CD4-positive, alpha-beta T cell (primary cell): ENCODE results near the gene PPP6R3. TPM values are rescaled to one million over a fixed set of nuclear protein-coding genes. Genes with fewer than 3 reads are reported as not detected.

ENCODE experiments used
- ATAC-seq: fragments of 200-7000 bp; cut with Tn5 transposase; one replicate; pipeline ENCODE4 v1.10.0; 2022; ENCODE audit warnings: mild to moderate bottlenecking; ENCODE audit not compliant: poor library complexity
- CTCF ChIA-PET: fragments of 350-600 bp; sonication (Branson Sonifier 250); formaldehyde crosslinking; loops from one replicate; lab custom pipeline; 2021; ENCODE audit warnings: antibody characterized with exemption, inconsistent platforms; lab: Charles Lee
- POLR2A ChIA-PET: fragments of 350-600 bp; sonication (Branson Sonifier 250); formaldehyde crosslinking; loops from one replicate; lab custom pipeline; 2021; ENCODE audit warnings: antibody characterized with exemption, inconsistent platforms; lab: Charles Lee
- DNase-seq, 14 experiments: peaks; one replicate each; pipeline ENCODE4 v3.0.0-alpha.2; 2013 to 2020; ENCODE audit warnings: mixed read lengths in 2 of 14
- H3K27ac ChIP-seq, 2 donors: one replicate each; pipeline versions ENCODE4 v1.5.1 to v1.7.0; 2013; ENCODE audit warnings: low read length in 2 of 2, low read depth in 1 of 2, mild to moderate bottlenecking in 1 of 2
- H3K27me3 ChIP-seq, 2 experiments: 1 replicate in 1 of 2; 2 replicates in 1 of 2; pipeline versions ENCODE4 v1.6.1 to v1.7.0; 2013; ENCODE audit warnings: low read length in 2 of 2, control low read depth in 1 of 2, mild to moderate bottlenecking in 1 of 2, moderate library complexity in 1 of 2; ENCODE audit not compliant: insufficient read depth in 2 of 2, control insufficient read depth in 1 of 2
- H3K36me3 ChIP-seq: one replicate; pipeline ENCODE4 v1.6.1; 2013; ENCODE audit warnings: low read length, control low read depth; ENCODE audit not compliant: insufficient read depth
- H3K4me1 ChIP-seq: one replicate; pipeline ENCODE4 v1.6.1; 2013; ENCODE audit warnings: low read length, control low read depth; ENCODE audit not compliant: insufficient read depth
- H3K4me3 ChIP-seq: one replicate; pipeline ENCODE4 v1.5.1; 2013; ENCODE audit warnings: mild to moderate bottlenecking, low read length, moderate library complexity
- H3K9me3 ChIP-seq, 2 experiments: 1 replicate in 1 of 2; 2 replicates in 1 of 2; pipeline versions ENCODE4 v1.6.1 to v1.7.0; 2013; ENCODE audit warnings: low read length in 2 of 2, mild to moderate bottlenecking in 2 of 2, control low read depth in 1 of 2, moderate library complexity in 1 of 2; ENCODE audit not compliant: control insufficient read depth in 1 of 2, insufficient read depth in 1 of 2
- H3K27ac Mint-ChIP-seq: one replicate; pipeline ENCODE4 v1.8.0; 2020; ENCODE audit warnings: mixed read lengths
- H3K27me3 Mint-ChIP-seq: one replicate; pipeline ENCODE4 v1.8.0; 2021; ENCODE audit warnings: mixed read lengths
- H3K36me3 Mint-ChIP-seq: one replicate; pipeline ENCODE4 v1.8.0; 2021; ENCODE audit warnings: low read depth, mixed read lengths
- H3K4me1 Mint-ChIP-seq: one replicate; pipeline ENCODE4 v1.8.0; 2021; ENCODE audit warnings: low read depth, mixed read lengths
- H3K4me3 Mint-ChIP-seq: one replicate; pipeline ENCODE4 v1.8.0; 2020; ENCODE audit warnings: mild to moderate bottlenecking, mixed read lengths
- H3K9me3 Mint-ChIP-seq: one replicate; pipeline ENCODE4 v1.8.0; 2020; ENCODE audit warnings: mixed read lengths
- CTCF ChIP-seq: fragments of 200-600 bp; IDR thresholded peaks from one replicate; pipeline ENCODE4 v1.8.0; 2022; ENCODE audit warnings: antibody characterized with exemption, mild to moderate bottlenecking
- intact Hi-C, 2 experiments: fragments of 100-400 bp; cut with DNase I in 1 of 2; cut with micrococcal nuclease in 1 of 2; formaldehyde crosslinking; loops; one replicate each; pipeline versions ENCODE4 v1.15.1 to v1.9.0; 2023 to 2025; cut with DNase I, micrococcal nuclease
- total RNA-seq, 174 experiments: library from RNA in 2 of 174; stranded (reverse) in 2 of 174; gene quantifications; one replicate each; pipeline ENCODE4 v1.2.3 and lab custom pipeline; 2021 to 2026

The PPP6R3 gene
- total RNA-seq, 2 experiments from 2014 or later, result 108 to 109 TPM

DNA sequence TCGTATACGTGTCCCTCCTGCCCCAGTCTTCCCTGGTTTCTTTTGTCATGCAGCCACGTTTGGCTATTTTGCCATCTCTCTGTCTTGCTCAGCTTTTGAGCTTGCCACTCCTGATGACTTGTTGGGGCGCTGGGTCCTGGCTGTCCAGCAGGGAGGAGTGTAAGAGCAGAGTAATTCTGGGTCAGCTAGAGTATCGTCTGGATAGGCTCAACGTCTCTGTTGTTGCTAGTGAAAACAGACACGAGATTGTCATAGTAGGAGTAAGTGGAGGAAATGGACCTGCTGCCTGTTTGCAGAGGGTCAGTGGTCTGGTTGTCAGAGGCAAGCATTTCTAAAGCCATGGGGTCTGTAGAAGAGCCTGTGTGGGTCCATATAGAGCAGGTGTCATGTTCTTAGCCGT lies 83.0 kb downstream of the PPP6R3 start:
- no peaks in the 10 kb centered on the region for H3K9me3 Mint-ChIP-seq
- POLR2A ChIA-PET, result no interaction called here
- H3K27ac Mint-ChIP-seq, result peak overlapping the region; percentile 69
- H3K9me3 ChIP-seq, result no peaks in the 10 kb centered on the region
- H3K27me3 Mint-ChIP-seq, result no peaks in the 10 kb centered on the region
- peaks cover 37% of the 10 kb centered on the region for H3K4me1 ChIP-seq
- intact Hi-C loops, result no loop called here
- no peak for TF ChIP-seq CTCF
- H3K27me3 ChIP-seq, result no peaks in the 10 kb centered on the region
- H3K4me1 Mint-ChIP-seq, result peaks cover 91% of the 10 kb centered on the region
- DNase-seq (no peak), ATAC-seq (no peak)
- no peak overlapping the region for H3K27ac ChIP-seq
- H3K4me3 ChIP-seq, result no peak overlapping the region
- H3K36me3 ChIP-seq, result peaks cover 90% of the 10 kb centered on the region
- CTCF ChIA-PET, result no interaction called here
- peaks cover 100% of the 10 kb centered on the region for H3K36me3 Mint-ChIP-seq
- H3K4me3 Mint-ChIP-seq, result no peak overlapping the region

GRCh38 chr11:68545347-68545746 lies 84.8 kb downstream of the PPP6R3 start:
- H3K9me3 Mint-ChIP-seq, result no peaks in the 10 kb centered on the region
- no peak for TF ChIP-seq CTCF
- POLR2A ChIA-PET, result no interaction called here
- DNase-seq (no peak), ATAC-seq (no peak)
- H3K36me3 Mint-ChIP-seq, result peaks cover 100% of the 10 kb centered on the region
- CTCF ChIA-PET, result no interaction called here
- intact Hi-C loops, result no loop called here
- H3K4me3 Mint-ChIP-seq, result no peak overlapping the region
- Histone ChIP-seq H3K27ac (peak overlapping the region in 1 of 2 donors; percentile 5), H3K27me3 (no peaks in the 10 kb centered on the region), H3K9me3 (no peaks in the 10 kb centered on the region), H3K4me3 (no peak overlapping the region), H3K36me3 (peaks cover 87% of the 10 kb centered on the region), H3K4me1 (peaks cover 50% of the 10 kb centered on the region)
- H3K27me3 Mint-ChIP-seq, result no peaks in the 10 kb centered on the region
- H3K27ac Mint-ChIP-seq, result peak overlapping the region; percentile 67
- peaks cover 91% of the 10 kb centered on the region for H3K4me1 Mint-ChIP-seq

- H3K9me3 Mint-ChIP-seq, result no peaks in the 10 kb centered on the region
- no peak for DNase-seq
- H3K9me3 ChIP-seq, result no peaks in the 10 kb centered on the region
- H3K27me3 Mint-ChIP-seq, result no peaks in the 10 kb centered on the region
- intact Hi-C loops, result no loop called here
- CTCF ChIA-PET, result no interaction called here
- H3K27ac Mint-ChIP-seq, result peak overlapping the region; percentile 67
- H3K36me3 ChIP-seq, result peaks cover 85% of the 10 kb centered on the region
- H3K27ac ChIP-seq, result no peak overlapping the region
- H3K27me3 ChIP-seq, result no peaks in the 10 kb centered on the region
- H3K4me1 ChIP-seq, result peaks cover 50% of the 10 kb centered on the region
- POLR2A ChIA-PET, result no interaction called here
- peaks cover 91% of the 10 kb centered on the region for H3K4me1 Mint-ChIP-seq
- H3K4me3 Mint-ChIP-seq, result no peak overlapping the region
- H3K4me3 ChIP-seq, result no peak overlapping the region
- no peak for TF ChIP-seq CTCF
- no peak for ATAC-seq
- peaks cover 100% of the 10 kb centered on the region for H3K36me3 Mint-ChIP-seq
These were observed 85.2 kb downstream of the PPP6R3 start for GRCh38 chr11:68545796-68546195.
